Activated CD4-positive, CD25-positive, alpha-beta regulatory T cell treated with anti-CD3 and anti-CD28 coated beads, Interleukin-2, amount 50 U/mL, for 16 hours (primary cell): Measurements from ENCODE around the gene IQCH.

ENCODE experiments used
- DNase-seq: peaks from one replicate; pipeline ENCODE4 v3.0.0-alpha.2; 2020; ENCODE audit warnings: low read depth, low spot score

The IQCH gene

GRCh38 chr15:67300266-67301025 is 45.9 kb downstream of the IQCH start:
- DNase-seq: no peak

- no peak for DNase-seq
These were observed 49.1 kb downstream of the IQCH start for GRCh38 chr15:67303490-67304363.

- DNase-seq: no peak
These were observed 50.2 kb downstream of the IQCH start for GRCh38 chr15:67304778-67305177.

- no peak for DNase-seq
These were observed 50.9 kb downstream of the IQCH start for GRCh38 chr15:67305506-67305905.

- no peak for DNase-seq
These were observed 52.6 kb downstream of the IQCH start for GRCh38 chr15:67307156-67307555.

- no peak for DNase-seq
These were observed 53.5 kb downstream of the IQCH start for GRCh38 chr15:67307889-67308597.

GRCh38 chr15:67311731-67312130 is 57.1 kb downstream of the IQCH start:
- DNase-seq: no peak

- DNase-seq: no peak
These were observed 65.4 kb downstream of the IQCH start for GRCh38 chr15:67319961-67320360.

- DNase-seq: no peak
These were observed 66.8 kb downstream of the IQCH start for GRCh38 chr15:67321352-67321751.

- no peak for DNase-seq
These were observed 67.9 kb downstream of the IQCH start for GRCh38 chr15:67322481-67322880.

- no peak for DNase-seq
These were observed 72.7 kb downstream of the IQCH start for GRCh38 chr15:67327312-67327711.

GRCh38 chr15:67327737-67328136 is 73.2 kb downstream of the IQCH start:
- DNase-seq: no peak

- DNase-seq: no peak
These were observed 75.6 kb downstream of the IQCH start for GRCh38 chr15:67329984-67330733.

GRCh38 chr15:67331676-67332075 is 77.1 kb downstream of the IQCH start:
- DNase-seq: no peak

- no peak for DNase-seq
These were observed 80.4 kb downstream of the IQCH start for GRCh38 chr15:67335026-67335425.

GRCh38 chr15:67335534-67336222 is 81.1 kb downstream of the IQCH start:
- no peak for DNase-seq

- no peak for DNase-seq
These were observed 86.0 kb downstream of the IQCH start for GRCh38 chr15:67340630-67341029.

GRCh38 chr15:67341539-67341938 is 87.0 kb downstream of the IQCH start:
- no peak for DNase-seq

- no peak for DNase-seq
These were observed 88.6 kb downstream of the IQCH start for GRCh38 chr15:67343206-67343605.

GRCh38 chr15:67349634-67350033 is 95.0 kb downstream of the IQCH start:
- no peak for DNase-seq

GRCh38 chr15:67350042-67350441 is 95.5 kb downstream of the IQCH start:
- DNase-seq: no peak
